GM12874 (cell line): ENCODE measurements around the gene IL20.

Source experiments
- TF ChIP-seq, protein P1 (sequence below): IDR thresholded peaks from 2 replicates; pipeline ENCODE4 v1.5.1; 2011; ENCODE audit warnings: low read depth, mild to moderate bottlenecking, control low read depth, low read length, moderate library complexity; ENCODE audit not compliant: insufficient read depth

Gene IL20

GRCh38 chr1:206867239-206867638 is 1.8 kb downstream of the IL20 start:
- TF ChIP-seq, protein P1, sequence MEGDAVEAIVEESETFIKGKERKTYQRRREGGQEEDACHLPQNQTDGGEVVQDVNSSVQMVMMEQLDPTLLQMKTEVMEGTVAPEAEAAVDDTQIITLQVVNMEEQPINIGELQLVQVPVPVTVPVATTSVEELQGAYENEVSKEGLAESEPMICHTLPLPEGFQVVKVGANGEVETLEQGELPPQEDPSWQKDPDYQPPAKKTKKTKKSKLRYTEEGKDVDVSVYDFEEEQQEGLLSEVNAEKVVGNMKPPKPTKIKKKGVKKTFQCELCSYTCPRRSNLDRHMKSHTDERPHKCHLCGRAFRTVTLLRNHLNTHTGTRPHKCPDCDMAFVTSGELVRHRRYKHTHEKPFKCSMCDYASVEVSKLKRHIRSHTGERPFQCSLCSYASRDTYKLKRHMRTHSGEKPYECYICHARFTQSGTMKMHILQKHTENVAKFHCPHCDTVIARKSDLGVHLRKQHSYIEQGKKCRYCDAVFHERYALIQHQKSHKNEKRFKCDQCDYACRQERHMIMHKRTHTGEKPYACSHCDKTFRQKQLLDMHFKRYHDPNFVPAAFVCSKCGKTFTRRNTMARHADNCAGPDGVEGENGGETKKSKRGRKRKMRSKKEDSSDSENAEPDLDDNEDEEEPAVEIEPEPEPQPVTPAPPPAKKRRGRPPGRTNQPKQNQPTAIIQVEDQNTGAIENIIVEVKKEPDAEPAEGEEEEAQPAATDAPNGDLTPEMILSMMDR = no peak

- TF ChIP-seq, protein P1 = no peak
Observed at GRCh38 chr1:206867716-206868115, 2.3 kb downstream of the IL20 start.

DNA sequence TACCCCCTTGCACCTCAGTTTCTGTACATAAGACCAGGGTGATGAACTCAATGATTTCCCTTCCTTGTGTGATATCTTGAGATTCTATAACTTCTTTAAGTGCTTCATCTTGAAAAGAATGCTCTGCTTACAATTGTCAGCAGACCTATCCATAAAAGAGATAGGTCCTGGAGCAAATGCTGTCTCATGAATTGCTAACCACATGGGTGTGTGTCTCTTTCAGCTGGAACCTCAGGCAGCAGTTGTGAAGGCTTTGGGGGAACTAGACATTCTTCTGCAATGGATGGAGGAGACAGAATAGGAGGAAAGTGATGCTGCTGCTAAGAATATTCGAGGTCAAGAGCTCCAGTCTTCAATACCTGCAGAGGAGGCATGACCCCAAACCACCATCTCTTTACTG is 2.8 kb downstream of the IL20 start:
- TF ChIP-seq, protein P1 = no peak

GRCh38 chr1:206872139-206872538 is 6.7 kb downstream of the IL20 start:
- TF ChIP-seq, protein P1 = no peak

- TF ChIP-seq, protein P1 = no peak
Observed at GRCh38 chr1:206873603-206874188, 8.3 kb downstream of the IL20 start.

DNA sequence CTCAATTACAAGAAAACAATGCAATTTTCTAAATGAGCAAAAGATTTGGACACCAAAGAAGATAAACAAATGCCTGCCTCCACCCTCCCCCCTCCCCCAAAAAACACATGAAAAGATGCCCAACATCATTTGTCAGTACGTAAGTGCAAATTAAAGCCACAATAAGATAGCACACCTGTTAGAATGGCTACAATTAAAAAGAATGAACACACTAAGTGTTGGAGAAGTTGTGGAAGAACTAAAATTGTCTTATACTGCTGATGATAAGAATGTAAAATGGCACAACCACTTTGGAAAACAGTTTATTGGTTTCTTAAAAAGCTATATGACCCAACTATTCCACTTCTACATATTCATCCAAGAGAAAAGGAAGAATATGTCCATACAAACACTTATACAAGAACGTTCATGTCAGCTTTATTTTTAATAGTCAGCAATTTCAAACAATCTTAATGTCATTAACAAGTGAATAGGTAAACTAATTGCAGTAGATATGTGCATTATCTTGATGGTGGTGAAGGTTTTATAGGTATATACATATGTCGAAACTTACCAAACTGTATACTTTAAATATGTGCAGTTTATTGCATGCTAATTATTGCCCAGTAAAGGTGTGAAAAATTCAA is 10.4 kb downstream of the IL20 start:
- TF ChIP-seq, protein P1 = no peak

GRCh38 chr1:206878456-206878855 is 13.0 kb downstream of the IL20 start:
- TF ChIP-seq, protein P1 = 0 out of 2 replicates have a peak, but pooled peaks have one; percentile 6
